ENCODE measurements around the gene PAK2. TPM values are rescaled to one million over a fixed set of nuclear protein-coding genes. Genes with fewer than 3 reads are reported as not detected.
"Not testable (repeated sequence)": the region's sequence is repeated elsewhere in the genome, so short reads cannot be mapped to it uniquely, and the experiment has no call there.

Gene PAK2
- total and polyA plus RNA-seq, 8 donors, result 7.5 to 36.2 (median 18.5) TPM

- Histone ChIP-seq H3K4me1 (no peaks in the 10 kb centered on the region), H3K36me3 (peaks cover 0 to 51% (median 29%) of the 10 kb centered on the region in 3 donors), H3K9me3 (no peaks in the 10 kb centered on the region), H3K4me3 (no peak overlapping the region), H3K27ac (no peak overlapping the region), H3K27me3 (no peaks in the 10 kb centered on the region)
- no peak for FAIRE-seq
- ATAC-seq, result no peak
- intact Hi-C loops (cut with DNase I), result no loop called here
- no peak for TF ChIP-seq CTCF (IDR thresholded peaks at IDR 0.05)
- DNase-seq, result no peak
- WGBS, 2 donors, result 93 to 96% methylated on average over 6 of the region's 6 CpGs
These were observed 82.2 kb downstream of the PAK2 start for GRCh38 chr3:196821806-196822355.

- FAIRE-seq; H3K4me1 ChIP-seq; intact Hi-C loops (cut with DNase I); H3K4me3 ChIP-seq; H3K27ac ChIP-seq; DNase-seq; H3K9me3 ChIP-seq; H3K27me3 ChIP-seq; ATAC-seq: not testable (repeated sequence)
- H3K36me3 ChIP-seq, result peaks cover 0 to 17% (median 2%) of the 10 kb centered on the region in 3 donors
- 90 to 93% methylated on average over 3 of the region's 3 CpGs for WGBS, 2 donors
These were observed 90.0 kb downstream of the PAK2 start for GRCh38 chr3:196829651-196830050.

GRCh38 chr3:196835086-196835485 lies 95.4 kb downstream of the PAK2 start:
- FAIRE-seq (no peak), DNase-seq (no peak), ATAC-seq (no peak)
- no peaks in the 10 kb centered on the region for H3K27me3 ChIP-seq
- TF ChIP-seq CTCF (IDR thresholded peaks at IDR 0.05), result no peak
- no peak overlapping the region for H3K27ac ChIP-seq
- WGBS, 2 donors, result 53 to 65% methylated on average over 8 of the region's 8 CpGs
- H3K4me1 ChIP-seq, result no peaks in the 10 kb centered on the region
- no peak overlapping the region for H3K4me3 ChIP-seq
- intact Hi-C loops (cut with DNase I), result loop anchor here in 1 of 3 donors (5.0 kb wide), 1 partner anchor 132 kb away; the partner anchor contains the start of gene PIGZ
- H3K36me3 ChIP-seq, result peaks cover 0 to 9% (median 0%) of the 10 kb centered on the region in 3 donors
- H3K9me3 ChIP-seq, result no peaks in the 10 kb centered on the region

GRCh38 chr3:196836626-196837025 lies 97.0 kb downstream of the PAK2 start:
- WGBS, 2 donors, result 86 to 90% methylated on average over 1 of the region's 1 CpG
- not testable (repeated sequence) for H3K9me3 ChIP-seq, ATAC-seq, DNase-seq, FAIRE-seq, H3K4me1 ChIP-seq, H3K27ac ChIP-seq, H3K27me3 ChIP-seq, H3K4me3 ChIP-seq, H3K36me3 ChIP-seq
- intact Hi-C loops (cut with DNase I), result loop anchor here in 1 of 3 donors (5.0 kb wide), 1 partner anchor 131 kb away; the partner anchor contains the start of gene PIGZ

- DNase-seq (peak; percentile 44 to 72 (median 60)), FAIRE-seq (no peak), ATAC-seq (peak; percentile 82 to 99 (median 96))
- intact Hi-C loops (cut with DNase I), result loop anchor here in 1 of 3 donors (5.0 kb wide), 1 partner anchor 129 kb away; the partner anchor contains the start of gene PIGZ
- Histone ChIP-seq H3K9me3 (no peaks in the 10 kb centered on the region), H3K27me3 (no peaks in the 10 kb centered on the region), H3K4me3 (no peak overlapping the region), H3K27ac (no peak overlapping the region), H3K4me1 (no peaks in the 10 kb centered on the region), H3K36me3 (no peaks in the 10 kb centered on the region)
- WGBS, 2 donors, result 30 to 42% methylated on average over 3 of the region's 3 CpGs
- TF ChIP-seq CTCF (IDR thresholded peaks at IDR 0.05), result peak; percentile 54 to 83 (median 71)
These were observed 98.3 kb downstream of the PAK2 start for GRCh38 chr3:196837819-196838420.

GRCh38 chr3:196839351-196839750 lies 99.7 kb downstream of the PAK2 start:
- WGBS, 2 donors, result 70 to 75% methylated on average over 6 of the region's 6 CpGs
- not testable (repeated sequence) for H3K27me3 ChIP-seq, H3K4me1 ChIP-seq, FAIRE-seq, DNase-seq, H3K36me3 ChIP-seq, ATAC-seq, H3K27ac ChIP-seq, H3K9me3 ChIP-seq, H3K4me3 ChIP-seq
- intact Hi-C loops (cut with DNase I), result loop anchor here in 1 of 3 donors (5.0 kb wide), 1 partner anchor 128 kb away; the partner anchor contains the start of gene PIGZ

Measured in pancreas (tissue), 10 donors.